Stimulated activated CD4-positive, alpha-beta T cell treated with anti-CD3 and anti-CD28 coated beads, Interleukin-4, amount 100 ng/mL, for 24 hours (primary cell): ENCODE data around the gene EML1.

Experiments used
- DNase-seq: peaks from one replicate; pipeline ENCODE4 v3.0.0-alpha.2; 2020

EML1 gene

DNA sequence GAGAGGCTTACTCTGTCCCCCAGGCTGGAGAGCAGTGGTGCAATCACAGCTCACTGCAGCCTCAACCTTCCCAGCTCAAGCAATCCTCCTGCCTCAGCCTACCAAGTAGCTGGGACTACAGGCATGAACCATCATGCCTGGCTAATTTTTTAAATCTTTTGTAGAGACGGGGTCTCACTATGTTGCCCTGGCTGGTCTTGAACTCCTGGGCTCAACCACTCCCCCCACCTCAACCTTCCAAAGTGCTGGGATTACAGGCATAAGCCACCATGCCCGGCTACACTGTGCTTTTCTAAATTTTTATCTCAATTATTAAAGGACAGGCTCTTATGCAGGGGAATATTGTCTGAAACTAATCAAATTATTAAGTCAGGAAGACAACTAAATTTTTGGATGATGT is 44.6 kb downstream of the EML1 start:
- no peak for DNase-seq

DNA sequence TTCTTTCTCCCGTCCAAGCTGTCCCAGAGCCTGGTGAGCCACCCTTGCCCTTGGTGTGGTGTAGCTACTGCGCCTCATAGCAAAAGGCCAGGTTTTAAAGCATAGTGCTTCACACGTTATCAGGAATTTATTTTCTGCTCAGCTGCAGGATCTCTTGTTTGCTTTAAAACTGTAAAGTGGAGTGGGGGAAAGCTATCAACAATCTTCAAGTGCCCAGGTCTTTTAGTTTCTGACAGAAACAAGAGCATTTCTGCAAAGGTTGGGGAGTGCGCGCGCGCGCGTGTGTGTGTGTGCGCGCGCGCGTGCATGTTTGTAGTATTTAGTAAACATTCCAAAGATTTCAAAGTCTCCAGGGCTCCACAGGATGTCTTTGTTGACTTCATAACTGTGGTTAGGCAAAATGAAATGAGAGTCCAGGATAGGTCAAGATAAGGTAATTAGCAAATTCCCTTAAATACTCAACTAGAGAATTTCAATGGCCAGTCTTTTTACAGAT is 45.5 kb downstream of the EML1 start:
- DNase-seq, result no peak

DNA sequence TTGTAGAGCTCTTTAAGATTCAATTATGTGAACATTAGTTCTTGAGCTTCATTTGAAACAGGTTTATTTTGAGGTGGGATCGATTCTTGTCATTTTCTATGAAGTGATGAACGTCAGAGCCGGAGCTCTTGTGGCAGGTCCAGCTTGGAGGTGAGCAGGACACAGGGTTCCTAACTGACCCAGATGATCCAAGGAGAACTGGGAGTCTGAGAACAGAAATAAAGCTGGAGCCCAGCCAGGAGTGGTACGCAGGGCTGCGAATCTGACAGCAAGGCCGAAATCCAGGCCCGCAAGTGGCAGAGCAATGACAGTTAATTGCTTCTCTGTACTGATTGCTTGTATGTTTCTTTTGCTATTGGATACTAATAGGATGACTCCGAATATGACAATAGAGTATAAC is 46.5 kb downstream of the EML1 start:
- no peak for DNase-seq

DNA sequence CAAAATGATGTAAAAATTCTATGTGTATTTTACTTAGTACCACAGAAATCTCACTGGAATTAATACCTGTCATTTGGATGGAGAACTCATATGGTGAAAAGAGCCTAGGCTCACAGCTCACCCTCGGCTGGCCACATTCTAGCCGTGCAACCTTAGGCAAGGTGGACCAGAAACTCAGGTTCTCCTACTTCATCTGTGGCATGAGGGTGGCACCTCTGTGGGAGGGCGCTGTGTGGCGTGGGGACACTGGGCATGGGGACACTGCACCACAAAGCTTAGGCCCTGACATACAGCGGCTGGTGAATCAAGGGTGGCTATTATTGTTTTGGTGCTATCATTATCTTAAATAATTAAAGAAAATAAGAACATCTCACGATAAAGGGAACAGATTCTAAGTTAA is 47.1 kb downstream of the EML1 start:
- DNase-seq, result no peak

DNA sequence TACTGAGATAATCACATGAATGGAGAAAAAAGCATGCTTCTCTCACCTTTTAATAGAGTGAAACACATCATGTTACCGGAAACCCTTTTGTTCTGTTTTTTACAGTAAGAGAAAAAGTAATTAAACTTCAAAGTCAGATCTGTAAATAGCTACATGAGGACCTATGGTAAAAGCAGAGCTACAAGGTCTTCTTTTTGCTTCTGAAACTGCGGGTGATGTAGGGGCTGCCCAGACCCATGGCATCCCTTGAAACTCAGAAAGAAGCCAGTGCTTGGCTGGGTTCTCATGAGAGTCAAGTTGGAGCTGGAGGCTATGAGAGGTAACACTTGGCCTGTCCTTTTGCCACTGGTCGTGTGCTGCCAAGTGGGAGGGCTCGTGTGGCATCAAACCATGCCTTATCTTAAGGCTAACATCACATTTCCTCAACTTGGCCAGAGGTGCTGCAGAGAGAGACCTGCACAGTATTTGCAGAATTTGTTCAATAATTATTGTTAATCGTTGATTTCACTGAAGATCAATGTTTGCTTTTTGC is 47.6 kb downstream of the EML1 start:
- no peak for DNase-seq

DNA sequence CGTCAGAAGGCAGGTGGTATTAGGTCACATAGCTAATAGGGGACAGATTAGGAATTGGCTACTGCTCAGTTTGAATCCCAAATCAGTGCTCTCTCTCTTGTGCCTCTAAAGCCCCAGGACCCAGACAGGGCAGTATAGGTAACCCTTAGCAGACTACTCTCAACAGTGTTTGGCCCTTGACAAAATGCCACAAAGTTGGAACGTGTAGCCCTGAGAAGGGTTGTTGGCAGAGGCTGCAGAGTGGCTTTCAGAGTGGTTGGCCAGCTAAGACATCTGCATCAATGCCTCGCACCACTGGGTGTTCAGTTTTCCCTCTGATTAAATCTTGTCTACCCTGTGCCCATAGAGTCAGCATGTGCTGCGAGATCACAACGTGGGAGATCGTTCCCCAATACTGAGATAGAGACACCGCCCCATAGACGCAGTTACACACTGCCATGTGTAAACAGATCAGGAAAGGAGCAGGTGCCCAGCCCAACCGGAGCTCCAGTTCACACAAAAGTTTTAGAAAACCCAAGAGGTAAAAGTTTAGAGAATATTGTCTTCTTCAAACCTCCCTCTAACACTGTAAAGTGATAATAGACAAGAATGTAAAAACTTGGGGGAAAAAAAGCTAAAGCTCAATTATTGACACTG is 48.3 kb downstream of the EML1 start:
- no peak for DNase-seq

DNA sequence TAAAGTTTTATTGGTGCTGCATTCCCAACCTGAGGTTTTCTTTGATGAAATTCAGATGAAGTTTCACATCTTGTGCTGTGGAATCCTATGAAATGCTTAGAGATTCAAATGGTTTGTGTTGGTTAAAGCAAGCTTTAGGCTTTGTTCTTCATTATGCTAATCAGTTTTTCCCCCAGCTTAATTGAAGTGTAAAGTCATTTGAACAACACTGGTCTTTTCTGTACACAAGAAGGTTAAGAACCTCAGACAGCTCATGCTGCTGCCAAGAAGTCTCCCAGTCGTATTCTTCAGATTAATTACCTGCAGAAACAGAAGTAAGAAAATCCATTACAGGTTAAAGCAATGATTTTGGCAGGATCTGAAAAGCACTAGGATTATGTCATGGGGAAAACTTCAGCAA is 48.9 kb downstream of the EML1 start:
- DNase-seq, result no peak

DNA sequence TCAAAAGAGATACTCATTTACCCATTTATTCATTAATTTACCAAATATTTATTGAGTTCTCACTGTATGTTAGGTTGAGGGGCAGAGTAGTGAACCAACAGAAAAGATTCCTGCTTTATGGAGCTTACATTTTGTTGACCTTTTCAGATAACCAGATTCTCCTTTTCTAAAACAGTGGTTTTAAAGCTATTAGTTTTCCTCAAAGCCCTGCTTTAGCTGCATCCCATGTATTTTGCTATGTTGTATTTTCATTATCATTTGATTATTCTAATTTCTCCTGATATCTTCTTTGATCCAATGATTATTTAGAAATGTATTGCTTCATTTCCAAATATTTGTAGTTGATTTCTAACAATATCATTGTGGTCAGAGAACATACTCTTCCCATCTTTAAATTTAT is 53.6 kb downstream of the EML1 start:
- no peak for DNase-seq

DNA sequence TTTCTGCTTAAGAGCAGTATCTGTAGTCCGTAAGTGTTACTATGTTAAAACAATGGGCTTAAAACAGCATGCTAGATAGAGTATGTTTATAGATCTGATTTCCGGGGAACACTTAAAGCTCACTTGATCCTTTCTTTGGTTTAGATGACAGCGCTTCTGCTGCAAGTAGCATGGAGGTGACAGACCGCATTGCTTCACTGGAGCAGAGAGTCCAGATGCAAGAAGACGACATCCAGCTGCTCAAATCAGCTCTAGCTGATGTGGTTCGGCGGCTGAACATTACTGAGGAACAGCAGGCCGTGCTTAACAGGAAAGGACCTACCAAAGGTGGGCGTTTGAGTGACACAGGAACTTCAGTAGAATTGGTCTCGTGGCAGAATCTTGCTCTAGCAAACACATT is 57.5 kb downstream of the EML1 start:
- no peak for DNase-seq

DNA sequence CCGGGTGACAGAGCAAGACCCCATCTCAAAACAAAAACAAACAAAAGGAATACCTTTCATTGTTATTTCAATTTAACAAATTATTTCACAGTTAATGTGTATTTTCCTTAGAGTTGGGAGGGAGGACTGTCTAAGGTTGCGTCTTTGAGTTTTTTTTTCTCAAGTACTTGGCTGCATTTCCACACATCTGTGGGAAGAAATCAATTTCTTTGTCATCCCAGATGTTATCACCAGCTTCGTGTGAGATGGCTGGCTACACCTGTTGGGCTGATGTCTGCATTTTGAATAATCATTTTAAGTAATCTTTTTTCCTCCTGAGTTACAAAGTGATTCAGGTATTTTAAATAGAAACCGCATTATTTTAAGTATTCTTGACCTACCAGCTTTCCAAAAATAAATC is 59.4 kb downstream of the EML1 start:
- DNase-seq, result no peak

DNA sequence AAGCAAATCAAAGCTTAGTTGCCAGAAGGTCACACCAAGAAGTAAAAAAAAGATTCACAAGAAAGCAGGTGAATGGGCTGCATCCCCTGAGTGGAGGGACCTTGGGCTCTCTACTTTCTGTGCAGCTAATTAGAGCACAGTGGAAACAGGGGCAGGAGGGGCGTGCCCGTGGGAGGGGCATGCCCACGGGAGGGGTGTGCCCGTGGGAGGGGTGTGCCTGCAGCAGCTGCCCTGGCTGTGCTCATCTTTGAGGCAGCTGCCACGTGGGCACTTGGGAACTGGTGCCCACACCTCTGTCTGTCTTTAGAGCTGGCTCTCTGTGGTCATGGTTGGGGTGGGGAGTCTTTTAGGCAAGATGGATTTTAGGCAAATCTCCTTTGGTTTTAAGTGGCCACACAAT is 60.0 kb downstream of the EML1 start:
- no peak for DNase-seq

DNA sequence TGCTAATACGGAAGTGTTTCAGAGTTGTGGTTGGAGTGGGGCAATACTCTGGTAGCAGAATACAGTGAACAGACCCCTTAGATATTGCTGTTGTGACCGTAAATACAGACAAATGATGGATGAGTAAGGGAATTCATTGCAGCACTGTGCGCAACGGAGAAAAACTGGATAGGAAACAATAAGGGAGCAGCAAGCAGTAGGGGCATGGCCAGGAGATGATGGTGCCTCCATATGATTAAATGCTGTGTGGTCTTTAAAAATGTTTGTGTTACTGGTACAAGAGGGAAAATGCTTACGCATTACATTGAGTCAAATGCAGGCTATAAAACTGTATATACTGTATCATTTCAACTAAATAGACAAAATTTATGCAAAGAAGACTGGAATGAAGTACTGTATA is 61.6 kb downstream of the EML1 start:
- DNase-seq, result no peak

DNA sequence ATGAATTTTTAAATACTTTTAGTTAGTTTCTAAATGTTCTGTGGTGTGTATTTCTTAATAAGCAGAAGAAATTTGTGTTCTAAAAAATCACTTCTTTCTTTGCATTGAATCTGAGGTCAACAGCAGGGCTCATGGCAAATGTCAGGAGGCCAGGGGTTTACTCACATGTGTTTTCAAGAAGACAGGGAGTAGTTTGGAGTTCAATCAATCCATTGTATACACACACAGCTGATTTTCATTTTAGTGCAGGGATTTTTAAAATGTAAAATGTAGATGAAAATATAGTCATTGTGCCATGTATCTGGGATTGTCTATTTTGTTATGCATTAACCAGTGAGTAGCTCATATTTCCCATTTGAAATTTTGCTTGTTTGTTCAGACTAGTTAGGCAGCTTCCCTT is 62.1 kb downstream of the EML1 start:
- DNase-seq, result no peak

DNA sequence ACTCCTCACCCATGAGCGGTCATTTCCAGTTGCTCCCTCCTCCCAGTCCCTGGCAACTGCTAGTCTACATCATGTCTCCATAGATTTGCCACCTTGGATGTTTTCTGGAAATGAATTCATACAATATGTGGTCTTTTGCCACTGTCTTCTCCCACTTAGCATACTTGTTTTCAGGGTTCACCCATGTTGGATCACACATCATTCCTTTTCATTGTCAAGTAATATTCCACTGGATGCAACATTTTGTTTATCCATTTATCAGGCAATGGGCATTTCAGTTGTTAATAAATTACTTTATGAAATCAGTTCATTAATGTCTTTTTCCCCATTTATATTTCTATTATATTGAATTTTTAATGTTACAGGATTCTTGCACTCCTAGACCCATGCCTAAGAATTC is 64.3 kb downstream of the EML1 start:
- DNase-seq, result no peak

DNA sequence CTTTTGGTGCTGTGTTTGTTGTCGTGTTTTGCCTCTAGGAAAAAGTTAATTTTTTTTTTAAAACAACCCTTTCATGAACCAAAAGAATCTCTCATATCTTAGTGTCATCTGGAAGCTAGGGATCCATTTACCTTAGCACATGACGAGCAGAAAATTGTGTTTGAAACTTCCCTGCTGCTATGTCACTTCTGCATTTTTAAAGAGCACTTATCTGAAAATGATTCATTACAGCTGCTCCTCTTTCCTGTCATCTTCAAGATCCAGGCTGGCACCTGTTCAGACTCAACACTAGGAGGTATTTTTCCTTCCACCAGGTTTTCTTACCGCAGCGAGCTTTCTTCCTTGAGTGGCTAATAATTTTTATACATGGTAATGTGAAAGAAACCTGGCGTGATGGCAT is 67.0 kb downstream of the EML1 start:
- DNase-seq, result no peak

DNA sequence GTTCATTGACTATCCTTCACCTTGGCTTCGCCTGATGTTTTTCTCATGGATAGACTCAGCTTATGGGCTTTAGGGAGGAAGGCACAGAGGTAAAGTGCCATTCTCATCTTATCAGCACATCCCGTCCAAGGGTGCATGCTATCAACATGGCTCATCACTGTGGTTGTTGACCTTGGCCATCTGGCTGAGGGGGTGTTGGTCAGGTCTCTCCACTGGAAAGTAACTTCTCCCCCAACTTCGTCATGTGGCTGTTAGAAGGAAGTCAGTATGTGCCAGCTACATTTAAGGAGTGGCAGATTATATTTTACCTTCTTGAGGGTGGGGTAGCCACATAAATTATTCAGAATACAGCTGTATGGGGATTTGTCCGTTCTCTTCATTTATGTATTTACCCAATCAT is 68.9 kb downstream of the EML1 start:
- DNase-seq, result no peak

DNA sequence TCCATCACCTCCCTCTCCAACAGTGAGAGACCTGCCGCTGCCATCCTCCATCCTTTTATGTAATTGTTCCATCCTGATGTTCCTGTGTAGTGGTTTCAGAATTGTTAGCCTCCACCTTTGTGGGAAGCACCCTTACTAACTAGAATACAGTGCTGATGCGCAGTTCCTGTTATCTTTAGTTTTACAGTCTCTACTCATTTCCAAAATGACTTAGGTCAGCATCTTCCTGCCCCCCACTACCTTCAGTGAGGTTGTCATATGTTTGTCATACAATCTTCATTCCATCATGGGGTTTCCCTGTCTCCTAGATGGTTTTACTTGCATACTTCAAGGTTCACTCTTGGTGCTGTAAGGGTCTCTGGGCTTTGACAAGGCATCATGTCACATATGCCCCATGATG is 69.8 kb downstream of the EML1 start:
- DNase-seq, result no peak

DNA sequence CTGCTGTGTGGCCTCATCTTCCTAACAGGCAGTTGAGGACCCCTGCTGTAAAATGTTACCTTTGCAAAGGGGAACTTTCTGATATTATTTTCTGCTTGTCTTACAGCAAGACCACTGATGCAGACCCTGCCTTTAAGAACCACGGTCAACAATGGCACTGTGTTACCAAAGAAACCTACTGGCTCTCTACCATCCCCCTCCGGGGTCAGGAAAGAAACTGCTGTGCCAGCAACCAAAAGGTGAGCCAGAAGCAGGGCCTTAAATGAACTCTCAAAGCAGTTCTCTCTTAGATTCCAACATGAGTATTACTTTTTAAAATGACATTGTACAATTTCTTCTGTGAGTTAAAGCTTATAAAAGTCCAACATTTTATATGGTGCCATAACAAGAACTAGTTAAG is 72.2 kb downstream of the EML1 start:
- no peak for DNase-seq

DNA sequence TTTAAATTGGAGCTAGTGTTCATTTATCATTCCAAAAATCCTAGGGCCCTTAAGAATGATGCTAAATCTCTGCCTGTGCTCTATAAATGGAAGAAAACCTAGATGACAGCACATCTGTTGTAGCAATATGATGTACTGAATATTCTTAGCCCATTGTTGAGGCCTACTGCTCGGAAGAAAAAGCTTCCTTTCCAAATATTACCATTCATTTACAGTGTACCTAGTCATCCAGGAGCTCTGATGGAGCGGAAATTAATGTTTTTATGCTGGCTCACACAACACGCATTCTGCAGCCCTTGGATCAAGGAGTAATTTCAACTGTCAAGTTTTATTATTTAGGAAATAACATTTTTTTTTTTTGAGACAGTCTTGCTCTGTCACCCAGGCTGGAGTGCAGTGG is 77.4 kb downstream of the EML1 start:
- no peak for DNase-seq

DNA sequence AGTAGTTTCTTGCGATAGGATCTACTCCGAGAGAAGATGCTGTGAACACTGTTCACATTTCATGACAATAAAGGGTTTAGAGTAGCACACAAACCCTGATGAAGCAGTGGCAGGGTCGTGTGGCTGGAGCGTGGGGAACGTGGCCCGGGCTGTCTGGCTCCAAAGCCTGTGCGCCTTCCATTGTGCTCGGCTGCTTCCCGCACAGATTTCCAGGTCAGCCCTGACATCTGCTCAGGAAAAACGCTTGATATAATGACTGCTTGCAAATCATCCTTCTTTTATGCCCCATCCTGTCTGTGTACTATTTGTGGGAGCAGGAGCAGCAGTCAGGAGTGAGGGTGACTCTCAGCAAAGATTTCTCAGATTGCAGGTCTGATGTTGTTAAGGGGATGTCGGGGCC is 78.6 kb downstream of the EML1 start:
- no peak for DNase-seq

DNA sequence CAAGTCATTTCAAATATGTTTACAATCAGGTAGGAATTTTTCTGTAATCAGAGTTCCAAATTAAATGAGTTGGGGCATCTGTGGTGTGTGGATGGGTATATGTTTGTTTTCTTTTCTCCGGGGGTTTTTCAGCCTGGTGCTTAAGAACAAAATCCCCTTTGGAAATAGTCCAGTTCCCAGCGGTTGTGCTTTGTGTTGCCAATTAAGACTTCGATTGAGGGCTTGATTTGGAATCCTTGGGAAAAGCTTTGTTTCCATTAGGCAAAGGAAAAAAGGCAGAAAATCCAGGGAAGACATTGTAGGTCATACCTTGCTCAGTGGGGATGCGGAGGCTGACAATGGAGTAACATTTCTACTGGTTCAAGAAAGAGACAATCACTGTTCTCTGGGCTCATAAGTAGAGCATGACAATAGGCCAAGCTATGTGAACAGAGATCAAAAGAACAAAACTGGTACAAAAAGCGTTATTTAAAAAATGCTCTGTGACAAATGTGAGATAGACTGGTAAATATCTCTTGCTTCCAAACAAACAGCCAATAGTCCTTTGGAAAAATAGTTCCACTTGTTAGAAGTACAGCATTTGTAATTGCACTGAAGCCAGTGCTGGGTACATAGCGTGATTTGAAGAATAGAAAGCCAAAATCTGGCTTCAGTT is 79.7 kb downstream of the EML1 start:
- no peak for DNase-seq

DNA sequence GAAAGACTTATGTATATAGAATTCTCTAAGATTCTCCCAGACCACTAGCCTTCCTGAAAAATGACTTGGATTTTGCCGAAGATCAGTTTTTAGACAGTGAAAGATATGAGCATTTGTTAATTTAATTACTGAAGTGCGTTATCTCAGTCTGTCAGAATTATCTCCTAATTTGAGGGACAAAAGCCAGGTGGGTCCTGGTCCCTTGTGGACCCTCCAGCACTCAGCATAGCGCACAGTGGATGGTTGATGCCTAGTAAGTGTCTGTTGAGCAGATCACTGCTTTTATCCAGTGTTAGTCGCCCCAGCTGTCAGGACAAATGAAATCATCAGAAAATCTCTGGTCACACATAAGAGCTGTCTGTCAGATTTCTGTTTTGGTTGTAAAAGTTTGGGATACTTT is 80.4 kb downstream of the EML1 start:
- no peak for DNase-seq

DNA sequence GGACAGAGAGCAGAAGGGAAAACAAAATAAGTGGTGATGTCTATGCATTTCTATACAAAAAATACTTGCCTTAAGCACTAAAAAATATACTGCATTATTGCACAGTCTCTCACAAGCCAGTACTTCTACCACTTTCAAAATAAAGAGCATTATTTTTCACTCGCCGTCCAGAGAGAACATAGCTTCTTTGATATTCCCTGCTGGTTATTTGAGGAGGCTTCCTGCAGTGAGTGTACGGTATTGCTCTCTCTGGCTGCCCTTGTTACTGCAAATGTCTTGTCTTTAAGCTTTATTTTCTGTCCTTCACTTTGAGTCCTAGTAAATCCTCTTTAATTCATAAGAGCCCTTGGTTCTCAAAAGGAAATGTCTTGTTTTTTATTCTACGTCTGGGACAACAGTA is 81.1 kb downstream of the EML1 start:
- no peak for DNase-seq

DNA sequence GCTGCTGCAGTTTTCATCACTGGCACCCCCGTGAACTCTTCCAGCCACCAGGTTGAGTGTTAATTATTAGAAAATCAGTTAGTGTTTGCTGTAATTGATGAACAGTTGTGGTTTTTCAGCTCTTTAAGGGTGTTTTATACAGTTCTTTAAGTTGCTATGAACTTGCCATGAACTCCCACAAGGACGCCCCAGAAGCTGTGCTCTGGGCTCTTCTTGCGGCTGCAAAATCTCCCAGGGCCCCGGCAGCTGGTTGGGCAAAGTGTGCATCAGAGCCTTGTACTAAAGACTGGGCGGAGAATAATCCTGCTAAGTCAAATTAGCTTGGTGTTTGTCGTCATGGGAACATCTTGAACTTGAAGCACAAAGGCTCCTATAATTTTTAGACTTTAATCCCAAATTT is 82.2 kb downstream of the EML1 start:
- no peak for DNase-seq

DNA sequence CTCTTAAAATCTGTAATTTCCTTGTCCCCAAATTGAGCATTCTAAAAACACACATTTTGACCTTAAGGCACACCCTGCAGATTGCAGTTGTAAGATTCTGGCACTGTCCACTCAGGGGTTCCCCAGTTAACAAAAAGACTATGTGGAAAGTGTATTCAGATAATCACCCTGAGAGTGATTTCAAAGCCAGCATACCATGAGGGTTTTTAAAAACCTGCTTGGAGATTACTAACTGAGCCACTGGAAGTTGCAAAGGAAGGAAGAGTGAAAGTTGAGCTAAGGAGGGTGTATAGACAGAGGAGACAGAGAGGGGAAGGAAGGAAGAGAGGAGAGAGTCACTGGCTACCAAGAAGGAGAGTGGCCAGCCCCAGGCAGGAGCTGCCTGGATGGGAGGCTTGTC is 82.6 kb downstream of the EML1 start:
- no peak for DNase-seq
